Measurements from ENCODE around the gene RAG1.

Gene RAG1

DNA sequence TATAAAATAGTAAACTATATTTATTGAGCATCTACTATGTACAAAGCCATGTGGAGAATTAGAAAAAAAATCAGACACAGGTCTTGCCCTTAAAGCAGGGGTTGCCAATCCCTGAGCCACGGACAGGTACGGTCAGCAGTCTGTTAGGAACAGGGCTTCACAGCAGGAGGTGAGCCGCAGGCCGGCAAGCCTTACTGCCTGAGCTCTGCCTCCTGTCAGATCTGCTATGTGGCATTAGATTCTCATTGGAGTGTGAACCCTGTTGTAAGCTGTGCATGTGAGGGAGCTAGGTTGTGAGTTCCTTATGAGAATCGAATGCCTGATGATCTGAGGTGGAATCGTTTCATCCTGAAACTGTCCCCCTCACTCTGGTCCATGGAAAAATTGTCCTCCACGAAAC, 32.4 kb downstream of the RAG1 start:
- no peak for TF ChIP-seq CTCF (IDR thresholded peaks at IDR 0.05; ENCODE audit: extremely low read depth, insufficient read depth, missing control alignments)
- in situ Hi-C loops (cut with MboI; ENCODE audit: low pct_unique_long_range_greater_than_20kb, low sequenced_read_pairs, unreplicated experiment) = no loop called here
- no peak for DNase-seq (ENCODE audit: low spot score)

GRCh38 chr11:36601155-36601554, 33.3 kb downstream of the RAG1 start:
- in situ Hi-C loops (cut with MboI; ENCODE audit: low pct_unique_long_range_greater_than_20kb, low sequenced_read_pairs, unreplicated experiment) = no loop called here
- TF ChIP-seq CTCF (IDR thresholded peaks at IDR 0.05; ENCODE audit: extremely low read depth, insufficient read depth, missing control alignments) = no peak
- DNase-seq (ENCODE audit: low spot score) = no peak

DNA sequence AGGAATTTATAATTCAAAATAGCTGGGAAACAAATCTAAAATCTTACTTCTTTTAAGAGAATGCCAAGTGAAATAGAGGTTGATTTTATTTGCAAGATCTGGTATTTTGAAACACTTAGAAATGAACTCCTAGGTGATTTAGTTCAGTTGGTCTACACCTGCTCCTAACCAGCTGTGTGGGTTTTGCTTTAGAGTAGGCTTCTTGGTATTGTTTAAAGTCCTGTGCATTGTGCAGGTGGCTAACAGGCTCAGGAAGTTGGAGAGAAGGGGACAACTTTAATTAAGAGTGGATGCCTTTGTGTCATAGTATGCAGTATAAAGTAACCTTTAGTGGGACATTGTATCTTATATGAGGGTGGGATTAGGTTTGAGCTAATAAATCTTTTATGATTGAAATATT, 34.3 kb downstream of the RAG1 start:
- DNase-seq (ENCODE audit: low spot score) = no peak
- TF ChIP-seq CTCF (IDR thresholded peaks at IDR 0.05; ENCODE audit: extremely low read depth, insufficient read depth, missing control alignments) = no peak
- in situ Hi-C loops (cut with MboI; ENCODE audit: low pct_unique_long_range_greater_than_20kb, low sequenced_read_pairs, unreplicated experiment) = no loop called here

GRCh38 chr11:36605221-36606216, 37.7 kb downstream of the RAG1 start:
- no peak for TF ChIP-seq CTCF (IDR thresholded peaks at IDR 0.05; ENCODE audit: extremely low read depth, insufficient read depth, missing control alignments)
- in situ Hi-C loops (cut with MboI; ENCODE audit: low pct_unique_long_range_greater_than_20kb, low sequenced_read_pairs, unreplicated experiment) = no loop called here
- DNase-seq (ENCODE audit: low spot score) = peak; percentile 9

DNA sequence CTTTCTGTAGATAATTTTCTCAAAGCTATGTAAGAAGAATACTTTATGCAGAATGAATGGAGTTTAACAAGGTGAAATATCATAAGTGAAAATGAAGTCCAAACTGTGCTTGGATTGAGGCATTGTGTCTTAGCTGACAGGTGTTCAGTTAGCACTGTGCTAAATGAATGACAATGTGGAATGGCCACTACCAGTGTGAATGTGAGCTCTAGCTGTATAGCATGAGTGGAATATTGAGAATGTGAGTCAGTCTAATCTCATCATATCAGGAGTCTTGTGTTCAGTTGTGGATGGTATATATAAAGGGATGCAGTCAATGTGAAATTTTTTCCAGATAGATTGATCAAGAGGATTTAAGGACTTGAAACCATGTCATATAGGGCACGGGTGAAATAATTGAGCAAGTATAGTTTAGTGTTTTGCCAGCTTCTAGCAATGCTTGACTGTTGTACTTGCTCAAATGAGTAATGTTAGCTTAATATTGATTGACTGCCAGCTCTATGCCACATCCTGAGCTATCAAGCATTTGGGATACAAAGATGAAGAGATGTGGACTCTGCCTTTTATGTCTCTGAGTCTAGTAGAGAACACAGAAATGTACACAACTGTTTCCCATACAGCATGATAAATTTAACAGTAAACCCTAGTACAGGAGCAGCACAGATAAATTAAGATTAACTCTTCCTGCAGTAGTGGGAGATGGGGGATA, 40.8 kb downstream of the RAG1 start:
- DNase-seq (ENCODE audit: low spot score) = no peak
- in situ Hi-C loops (cut with MboI; ENCODE audit: low pct_unique_long_range_greater_than_20kb, low sequenced_read_pairs, unreplicated experiment) = no loop called here
- no peak for TF ChIP-seq CTCF (IDR thresholded peaks at IDR 0.05; ENCODE audit: extremely low read depth, insufficient read depth, missing control alignments)

- in situ Hi-C loops (cut with MboI; ENCODE audit: low pct_unique_long_range_greater_than_20kb, low sequenced_read_pairs, unreplicated experiment) = no loop called here
- no peak for DNase-seq (ENCODE audit: low spot score)
- TF ChIP-seq CTCF (IDR thresholded peaks at IDR 0.05; ENCODE audit: extremely low read depth, insufficient read depth, missing control alignments) = no peak
These were observed 41.6 kb downstream of the RAG1 start for GRCh38 chr11:36609383-36609782.

Data from GM13977 (cell line).